Activated CD4-positive, alpha-beta T cell treated with anti-CD3 and anti-CD28 coated beads, Interleukin-2, amount 50 U/mL, for 24 hours (primary cell): ENCODE measurements around the gene DUSP11.
"Not testable (repeated sequence)": the region's sequence is repeated elsewhere in the genome, so short reads cannot be mapped to it uniquely, and the experiment has no call there.

Experiments
- DNase-seq, 2 donors: peaks; one replicate each; pipeline ENCODE4 v3.0.0-alpha.2; 2020; ENCODE audit warnings: low read depth in 1 of 2, low spot score in 1 of 2

Gene DUSP11

DNA sequence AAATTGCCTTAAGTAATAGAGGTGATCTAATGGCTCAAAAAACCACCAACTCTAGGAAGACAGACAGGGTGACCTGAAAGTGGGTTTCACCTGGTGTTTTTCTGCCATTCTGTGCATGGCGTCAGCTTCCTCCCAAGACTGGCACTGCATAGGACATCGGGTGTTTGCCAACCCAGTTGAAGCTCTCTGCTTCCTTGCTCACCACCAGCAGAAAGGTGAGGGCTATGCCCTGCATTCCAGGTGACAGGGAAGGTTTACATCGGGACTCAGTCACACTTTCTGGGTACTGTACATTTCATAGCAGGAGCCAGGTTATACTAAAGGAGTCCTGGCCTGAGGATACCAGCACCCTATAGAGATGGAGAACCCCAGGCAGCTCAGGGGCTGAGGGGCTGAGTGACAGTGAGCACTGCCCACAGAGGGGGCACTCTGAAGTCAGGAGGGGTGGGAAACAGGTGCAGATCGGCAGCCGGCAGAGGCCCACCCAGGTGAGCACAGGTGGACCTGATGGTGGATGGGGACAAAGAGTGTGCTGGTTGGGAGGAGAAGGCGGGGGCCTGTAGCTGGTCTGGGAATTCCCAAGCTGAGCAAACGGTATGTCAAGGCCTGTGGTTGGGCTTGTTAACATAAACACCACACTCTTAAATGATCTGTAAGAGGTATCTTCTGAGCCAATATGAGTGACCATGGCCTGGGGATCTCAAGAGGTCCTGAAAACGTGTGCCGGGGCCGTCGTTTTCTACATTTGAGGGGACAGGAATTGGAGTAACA is 60.9 kb downstream of the DUSP11 start:
- no peak for DNase-seq

DNA sequence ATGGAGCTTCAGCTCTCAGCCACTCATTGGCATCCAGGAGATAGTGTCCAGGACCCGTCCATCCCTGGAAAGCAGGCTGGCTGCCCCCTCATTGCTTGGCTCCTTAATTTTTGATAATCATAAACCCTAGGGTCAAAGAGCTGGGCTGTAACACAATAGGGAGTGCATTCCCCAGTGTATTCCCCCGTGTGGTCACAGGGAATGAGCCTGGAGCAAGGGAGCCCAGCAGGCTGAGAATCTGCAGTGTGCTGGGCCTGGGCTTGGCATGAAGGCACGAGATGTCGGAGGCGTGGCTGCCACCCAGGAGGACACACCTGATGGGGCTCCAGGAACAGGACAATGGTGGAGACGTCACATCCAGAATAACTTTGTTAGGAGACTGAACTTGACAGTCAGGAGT is 61.5 kb downstream of the DUSP11 start:
- DNase-seq, result no peak

DNA sequence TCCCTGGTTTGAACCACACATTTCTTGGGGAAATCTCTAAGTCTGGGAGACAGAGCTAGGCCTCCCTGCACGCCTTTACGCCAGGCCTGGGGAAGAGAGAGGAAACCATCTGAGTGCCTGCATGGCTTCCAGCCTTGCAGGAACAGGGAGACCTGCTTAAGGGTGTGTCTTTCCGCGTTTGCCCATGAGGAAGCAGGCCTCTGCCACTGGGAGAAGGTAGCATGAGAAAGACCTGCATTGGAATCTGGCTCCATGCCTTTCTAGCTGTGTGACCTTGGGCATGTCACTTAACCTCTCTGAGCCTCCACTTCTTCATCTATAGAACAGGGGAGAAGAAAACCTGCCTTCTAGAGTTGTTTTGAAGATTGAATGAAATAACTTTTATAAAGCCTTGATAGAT is 62.2 kb downstream of the DUSP11 start:
- not testable (repeated sequence) for DNase-seq

DNA sequence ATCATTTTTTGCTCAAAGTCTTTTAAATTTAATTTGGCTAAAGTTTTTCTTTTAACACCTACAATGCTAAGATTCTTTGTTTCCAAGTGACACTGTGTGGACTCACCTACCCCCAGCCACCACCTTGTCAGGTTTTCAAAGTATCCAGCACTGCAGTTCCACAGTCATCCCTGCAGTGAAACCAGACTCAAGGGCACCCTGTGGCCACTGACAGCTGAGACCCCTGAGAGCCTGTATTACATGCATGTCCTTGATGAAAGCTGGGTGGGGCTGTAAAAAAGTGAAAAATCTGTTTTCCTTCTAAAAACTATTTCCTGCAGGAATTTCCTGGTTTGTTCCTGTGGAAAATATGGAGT is 62.7 kb downstream of the DUSP11 start:
- DNase-seq, result no peak

DNA sequence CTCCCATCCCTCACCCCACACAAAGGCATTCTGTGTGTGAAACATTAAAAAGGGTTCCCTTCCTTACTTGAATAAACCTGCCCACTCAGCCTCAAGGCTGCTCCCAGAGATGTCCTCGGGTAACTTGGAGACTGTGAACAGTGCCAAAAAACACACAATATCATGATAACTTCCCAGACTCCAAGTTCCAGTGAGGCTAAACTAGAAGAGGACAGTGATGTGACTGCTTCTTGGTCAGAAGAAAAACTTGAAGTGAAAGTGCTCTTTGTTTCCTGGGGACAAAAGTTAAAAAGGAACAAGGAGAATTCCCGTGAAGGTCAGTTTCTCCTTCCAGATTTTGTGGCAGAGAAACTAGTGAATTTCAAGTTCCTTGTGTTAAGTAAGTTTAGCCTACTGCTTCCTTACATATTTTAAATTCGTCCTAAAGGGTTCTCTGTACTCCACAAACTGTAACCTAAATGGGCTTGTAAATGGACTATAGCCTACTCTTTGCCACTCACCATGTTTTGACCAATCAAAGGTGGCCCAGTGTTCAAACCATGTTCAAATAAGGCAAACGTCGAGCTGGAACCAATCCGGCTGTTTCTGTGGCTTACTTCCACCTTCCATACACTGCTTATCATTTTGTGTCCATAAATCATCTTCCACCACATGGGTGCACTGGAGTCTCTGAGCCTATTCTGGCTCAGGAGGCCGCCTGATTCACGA is 63.2 kb downstream of the DUSP11 start:
- DNase-seq, result no peak

DNA sequence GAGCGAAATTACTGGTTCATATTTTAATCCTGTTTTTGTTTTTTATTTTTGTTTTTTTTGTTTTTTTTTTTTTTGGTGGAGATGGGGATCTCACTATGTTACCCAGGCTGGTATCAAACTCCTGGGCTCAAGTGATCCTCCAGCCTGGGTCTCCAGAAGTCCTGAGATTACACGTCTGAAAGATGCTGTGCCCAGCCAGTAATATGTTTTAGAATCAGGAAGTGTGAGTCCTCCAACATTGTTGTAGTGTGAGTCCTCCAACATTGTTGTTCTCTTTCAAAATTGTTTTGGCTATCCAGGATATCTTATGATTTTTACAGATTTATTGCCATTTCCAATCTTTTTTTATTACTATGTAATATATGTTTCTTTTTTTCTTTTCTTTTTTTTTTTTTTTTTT is 65.8 kb downstream of the DUSP11 start:
- no peak for DNase-seq
